ENCODE measurements around the gene MAGI2.

GRCh38 chr7:78709658-78710057 is 743.8 kb downstream of the MAGI2 start:
- TF ChIP-seq EZH2phosphoT487 (IDR thresholded peaks at IDR 0.05; ENCODE audit: unreplicated experiment), result no peak
- TF ChIP-seq POLR2AphosphoS5 (IDR thresholded peaks at IDR 0.05; ENCODE audit: low read depth), result no peak
- no peak for TF ChIP-seq EZH2 (IDR thresholded peaks at IDR 0.05; ENCODE audit: low read depth, unreplicated experiment)
- TF ChIP-seq CTCF (conservative IDR thresholded peaks at IDR 0.05; ENCODE audit: low read depth in 2 of 2), result no peak
- no peak for TF ChIP-seq CREB1 (CRISPR knock-in tag; IDR thresholded peaks at IDR 0.05; ENCODE audit: low read depth)
- no peak for TF ChIP-seq REST (IDR thresholded peaks at IDR 0.05; ENCODE audit: unreplicated experiment)
- no peak for TF ChIP-seq JUNB (IDR thresholded peaks at IDR 0.05; ENCODE audit: unreplicated experiment)
- no peak for TF ChIP-seq ETS1 (IDR thresholded peaks at IDR 0.05)
- no peak for TF ChIP-seq STAT1 (IDR thresholded peaks at IDR 0.05; ENCODE audit: unreplicated experiment)
- no peak for TF ChIP-seq ZNF331 (CRISPR knock-in tag; IDR thresholded peaks at IDR 0.05; ENCODE audit: low read depth)
- TF ChIP-seq NANOG (IDR thresholded peaks at IDR 0.05; ENCODE audit: borderline replicate concordance), result no peak
- TF ChIP-seq ZNF462 (CRISPR knock-in tag; IDR thresholded peaks at IDR 0.05), result no peak
